NCI-H1417 (cell line): Measurements from ENCODE around the gene LYAR.

Experiments
- DNase-seq, 3 experiments: peaks; one replicate each; lab custom pipeline; 2025; lab: John Stamatoyannopoulos, UW

Gene LYAR

DNA sequence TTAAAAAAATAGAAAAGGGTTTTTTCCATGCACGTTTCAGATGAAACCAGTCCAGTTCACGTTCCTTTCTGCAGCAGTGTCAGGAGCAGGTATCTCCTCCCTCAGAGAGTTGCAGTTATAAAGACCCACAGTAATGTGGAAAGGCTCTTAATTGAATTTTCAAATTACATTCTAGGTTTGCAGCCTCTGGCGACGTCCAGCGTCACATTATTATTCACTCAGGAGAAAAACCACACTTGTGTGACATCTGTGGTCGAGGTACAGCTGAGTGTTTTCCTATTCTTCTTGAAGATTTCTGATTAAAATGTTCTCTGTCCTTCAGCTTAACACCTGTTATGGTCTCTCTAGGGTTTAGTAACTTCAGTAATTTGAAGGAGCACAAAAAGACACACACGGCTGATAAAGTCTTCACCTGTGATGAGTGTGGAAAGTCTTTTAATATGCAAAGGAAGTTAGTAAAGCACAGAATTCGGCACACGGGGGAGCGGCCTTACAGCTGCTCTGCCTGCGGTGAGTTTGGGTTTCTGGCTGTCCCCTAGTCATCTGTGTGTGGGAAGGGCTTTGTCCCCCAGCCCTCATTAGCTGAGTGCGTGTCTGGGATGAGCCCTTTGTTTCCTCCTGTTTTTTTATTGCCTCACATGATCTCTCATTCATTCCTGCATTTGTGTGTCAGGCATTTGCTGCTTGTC, 25.7 kb upstream of the LYAR start:
- no peak for DNase-seq

DNA sequence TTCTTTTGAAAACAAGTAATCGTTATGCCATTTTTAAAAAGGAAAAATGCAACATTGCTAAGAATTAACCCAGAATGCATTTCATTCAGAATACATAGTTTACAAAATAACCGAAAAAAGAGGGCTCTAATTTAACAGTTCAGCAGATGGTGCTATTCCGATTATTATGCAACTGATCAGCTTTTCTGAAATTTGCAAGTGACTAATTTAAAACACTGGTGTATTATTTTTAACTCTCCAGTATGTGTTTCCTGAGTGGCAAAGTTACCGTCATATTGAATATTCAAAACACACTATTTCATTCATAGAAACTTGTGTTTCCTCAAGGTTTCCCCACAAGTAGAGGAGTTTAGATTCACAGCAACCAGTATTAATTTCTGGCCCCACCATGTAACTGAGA, 21.2 kb upstream of the LYAR start:
- DNase-seq, result no peak

DNA sequence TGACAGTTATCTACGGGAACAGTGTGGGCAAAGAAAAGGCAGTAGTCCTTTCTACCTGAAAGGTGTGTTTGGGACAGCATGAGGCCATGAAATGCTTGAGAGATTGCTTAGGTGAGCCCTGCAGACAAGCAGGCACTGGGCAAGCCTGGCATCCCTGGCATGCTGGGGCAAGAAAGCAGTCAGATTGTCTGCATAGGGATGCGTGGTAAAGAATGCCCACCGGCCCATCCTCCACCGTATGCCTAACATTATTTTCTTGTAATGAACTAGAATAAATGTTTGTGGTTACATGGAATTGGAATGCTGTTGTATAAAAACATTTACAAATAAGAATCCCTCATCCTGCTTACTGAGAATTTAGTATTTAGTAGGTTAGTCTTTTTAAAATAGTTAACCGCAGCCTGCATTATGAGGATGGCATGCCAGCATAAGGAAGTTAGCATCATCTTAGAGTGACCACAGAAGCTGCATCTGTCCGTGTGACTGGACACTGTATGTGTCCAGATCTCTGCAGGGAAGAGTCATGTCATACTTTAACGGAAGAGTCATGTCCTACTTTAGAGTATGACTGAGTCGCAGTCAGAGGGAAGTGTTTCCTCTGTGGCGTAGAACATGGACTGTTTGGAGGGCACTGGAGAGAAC, 19.0 kb upstream of the LYAR start:
- DNase-seq, result no peak

DNA sequence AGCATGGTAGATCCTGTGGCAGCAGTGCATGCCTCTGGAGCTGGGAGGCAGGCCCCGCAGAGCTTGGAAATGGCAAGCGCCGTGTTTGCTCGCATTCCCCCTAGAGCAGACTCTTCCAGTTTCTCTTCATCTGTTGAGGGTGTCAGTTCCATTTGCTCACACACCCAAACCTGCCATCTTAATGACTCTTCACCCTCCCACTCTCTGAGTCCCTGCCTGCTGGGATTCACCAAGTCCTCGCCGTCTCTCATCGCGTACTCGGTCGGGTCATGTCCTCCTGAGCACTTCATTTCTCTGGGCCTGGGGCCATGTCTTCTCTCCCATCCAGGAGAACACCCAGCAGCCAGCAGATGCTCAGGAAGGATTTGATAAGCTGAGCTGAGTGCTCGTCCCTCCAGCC, 17.0 kb upstream of the LYAR start:
- DNase-seq, result no peak

DNA sequence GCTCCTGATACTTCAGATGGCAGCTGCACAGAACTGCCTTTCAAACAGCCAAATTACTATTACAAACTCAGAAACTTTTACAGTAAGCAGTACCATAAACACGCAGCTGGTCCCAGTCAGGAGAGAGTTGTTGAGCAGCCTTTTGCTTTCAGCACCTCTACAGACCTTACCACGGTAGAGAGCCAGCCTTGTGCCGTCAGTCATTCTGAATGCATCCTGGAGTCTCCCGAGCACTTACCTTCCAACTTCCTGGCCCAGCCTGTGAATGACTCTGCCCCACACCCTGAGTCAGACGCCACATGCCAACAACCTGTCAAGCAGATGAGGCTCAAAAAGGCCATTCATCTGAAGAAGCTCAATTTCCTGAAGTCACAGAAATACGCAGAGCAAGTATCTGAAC, 12.5 kb upstream of the LYAR start:
- no peak for DNase-seq

DNA sequence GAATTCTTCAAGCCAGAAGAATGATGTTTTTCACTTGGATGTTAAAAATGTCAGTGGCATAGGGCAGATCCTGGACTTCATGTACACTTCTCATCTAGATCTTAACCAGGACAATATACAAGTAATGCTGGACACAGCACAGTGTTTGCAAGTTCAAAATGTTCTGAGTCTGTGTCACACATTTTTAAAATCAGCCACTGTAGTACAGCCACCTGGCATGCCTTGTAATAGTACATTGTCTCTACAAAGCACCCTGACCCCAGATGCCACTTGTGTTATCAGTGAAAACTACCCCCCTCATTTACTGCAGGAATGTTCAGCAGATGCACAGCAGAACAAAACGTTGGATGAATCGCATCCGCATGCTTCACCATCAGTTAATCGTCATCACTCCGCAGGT, 12.0 kb upstream of the LYAR start:
- DNase-seq, result no peak

DNA sequence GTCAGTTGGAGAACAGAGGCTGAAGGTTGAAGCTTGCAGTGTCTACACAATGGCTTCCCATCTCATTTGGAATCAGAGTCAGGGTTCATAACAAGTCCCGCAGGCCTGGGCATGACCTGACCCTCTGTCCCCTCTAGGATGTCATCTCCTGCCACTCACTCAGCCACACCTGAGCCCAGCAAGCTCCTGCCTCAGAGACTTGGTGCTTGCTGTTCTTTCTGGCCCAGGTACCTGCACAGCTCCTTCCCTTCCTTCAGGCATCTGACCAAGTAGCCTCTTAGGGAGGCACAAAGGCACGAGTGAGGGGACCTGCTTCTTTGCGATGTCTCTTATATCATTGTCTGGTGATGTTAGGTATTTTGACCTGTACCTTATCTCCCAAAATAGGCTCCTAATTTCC, 9.1 kb upstream of the LYAR start:
- DNase-seq, result no peak

DNA sequence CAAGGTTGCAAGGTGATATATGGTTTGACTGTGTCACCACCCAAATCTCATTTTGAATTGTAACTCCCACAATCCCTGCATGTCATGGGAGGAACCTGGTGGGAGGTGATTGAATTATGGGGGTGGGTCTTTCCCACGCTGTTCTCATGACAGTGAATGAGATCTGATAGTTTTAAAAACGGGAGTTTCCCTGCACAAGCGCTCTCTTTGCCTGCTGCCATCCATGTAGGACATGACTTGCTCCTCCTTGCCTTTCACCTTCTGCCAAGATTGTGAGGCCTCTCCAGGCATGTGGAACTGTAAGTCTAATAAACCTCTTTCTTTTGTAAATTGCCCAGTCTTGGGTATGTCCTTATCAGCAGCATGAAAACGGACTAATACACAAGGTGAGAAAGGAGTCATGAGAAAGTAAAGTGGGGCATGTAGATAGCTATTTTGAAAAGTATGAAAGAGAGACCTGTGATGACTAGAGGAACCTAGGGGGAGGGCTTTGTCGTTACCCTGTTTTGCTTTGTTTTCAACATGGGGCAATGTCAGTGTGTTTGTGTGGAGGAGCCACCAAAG, 6.4 kb upstream of the LYAR start:
- no peak for DNase-seq

DNA sequence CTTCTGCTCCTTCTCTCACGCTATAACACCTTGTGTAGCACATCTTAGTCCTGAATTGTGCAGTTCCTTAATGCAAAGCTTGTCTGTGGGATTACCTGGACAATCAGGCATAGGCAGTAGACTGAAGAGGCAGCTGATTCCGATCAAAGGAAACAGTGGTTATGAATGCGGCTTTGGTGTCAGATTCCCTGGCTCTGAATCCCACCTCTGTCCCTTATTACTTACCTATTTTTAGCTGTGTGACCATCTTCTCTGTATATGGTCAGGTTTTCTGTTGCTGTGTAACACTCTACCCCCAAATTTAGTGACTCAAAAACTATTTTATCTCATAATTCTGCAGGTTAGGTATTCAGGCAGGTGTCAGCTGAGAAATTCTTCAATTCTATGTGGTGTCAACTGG, 3.3 kb upstream of the LYAR start:
- DNase-seq, result no peak

DNA sequence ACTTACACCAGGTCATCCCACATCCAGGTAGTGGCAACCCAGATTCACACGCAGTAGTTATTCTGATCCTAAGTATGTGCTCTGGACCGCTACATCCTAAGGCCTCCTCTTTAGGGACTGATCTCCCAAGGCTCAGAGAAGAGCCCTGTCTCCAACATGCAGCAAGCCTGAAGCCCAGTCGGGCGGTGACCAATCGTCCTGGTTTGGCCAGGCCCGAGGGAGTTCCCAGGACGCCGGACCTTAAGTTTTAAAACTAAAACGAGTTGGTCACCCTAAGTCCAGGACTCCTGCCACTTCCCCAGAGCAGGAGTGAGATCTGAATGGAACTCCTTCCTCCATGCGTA, 385 bp downstream of the LYAR start:
- DNase-seq, result no peak

DNA sequence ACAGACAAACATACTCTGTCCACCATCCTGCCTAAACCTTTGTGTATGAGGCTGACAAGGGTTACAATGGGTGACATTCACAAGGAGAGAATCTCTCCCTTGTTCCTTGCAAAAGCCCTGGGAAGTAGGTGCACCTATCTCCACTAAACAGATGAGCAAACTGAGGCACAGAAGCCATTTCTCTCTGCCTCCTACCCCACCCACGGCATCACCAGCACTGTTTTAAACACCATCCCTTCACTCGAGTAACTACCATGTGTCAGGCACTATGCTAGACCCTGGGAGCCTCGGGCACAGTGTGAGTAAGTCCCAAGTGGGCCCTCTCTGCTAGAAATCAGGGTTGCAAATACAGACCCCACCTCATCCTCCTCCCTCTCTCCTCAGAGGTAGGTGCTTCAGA, 899 bp downstream of the LYAR start:
- DNase-seq, result no peak

DNA sequence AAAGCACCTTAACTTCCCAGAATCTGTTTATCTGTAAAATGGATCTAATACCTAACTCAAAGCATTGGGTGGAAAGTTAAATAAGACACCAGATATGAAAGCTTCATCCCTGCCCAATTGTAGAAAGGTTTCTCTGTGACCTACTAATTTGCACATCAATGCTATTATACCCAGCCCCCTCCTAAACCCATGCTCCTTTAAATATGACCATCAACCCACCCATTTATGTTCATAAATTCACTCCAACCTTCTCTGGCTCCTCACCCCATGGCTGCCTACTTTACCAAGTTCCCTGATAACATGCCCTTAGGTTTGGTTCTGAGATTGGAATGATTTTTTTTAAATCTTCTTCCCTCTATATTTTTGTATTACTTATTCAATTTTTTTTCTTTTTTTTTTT, 1.9 kb downstream of the LYAR start:
- DNase-seq, result no peak

DNA sequence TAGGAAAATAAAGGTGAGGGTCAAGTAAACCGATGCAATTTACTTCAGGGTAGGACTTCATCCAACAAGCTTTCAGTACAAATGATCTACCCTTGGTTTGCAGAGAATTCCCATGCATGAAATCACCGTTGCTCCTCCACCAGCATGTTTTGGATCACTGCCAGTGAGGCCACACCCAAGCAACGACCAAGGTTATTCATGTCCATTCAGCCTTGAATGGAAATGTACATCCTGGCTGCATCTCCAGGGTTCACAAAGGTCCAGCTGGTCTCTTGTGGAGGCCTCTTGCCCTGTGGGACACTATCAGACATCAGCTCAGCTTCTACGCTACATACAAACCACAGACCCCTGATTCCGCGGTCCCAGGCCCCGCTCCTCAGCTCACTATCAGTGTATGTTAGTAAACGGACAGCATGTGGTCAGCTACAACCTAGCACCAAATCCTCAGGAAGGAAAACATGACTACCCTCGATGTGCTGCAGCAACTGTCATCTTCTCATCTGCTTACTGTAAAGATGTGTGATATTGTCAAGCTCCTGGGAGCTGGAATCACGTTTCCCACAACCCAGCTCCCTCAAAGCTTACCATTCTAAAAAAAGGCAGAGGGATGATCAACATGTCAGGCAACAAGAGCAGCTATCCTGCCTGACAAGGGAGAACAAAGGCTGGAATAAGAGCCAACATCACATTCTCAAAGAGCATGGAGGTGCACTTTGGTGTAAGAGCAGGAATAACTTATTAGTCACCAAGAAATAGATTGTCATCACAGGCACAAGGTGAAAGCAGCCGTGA, 4.9 kb downstream of the LYAR start:
- no peak for DNase-seq

DNA sequence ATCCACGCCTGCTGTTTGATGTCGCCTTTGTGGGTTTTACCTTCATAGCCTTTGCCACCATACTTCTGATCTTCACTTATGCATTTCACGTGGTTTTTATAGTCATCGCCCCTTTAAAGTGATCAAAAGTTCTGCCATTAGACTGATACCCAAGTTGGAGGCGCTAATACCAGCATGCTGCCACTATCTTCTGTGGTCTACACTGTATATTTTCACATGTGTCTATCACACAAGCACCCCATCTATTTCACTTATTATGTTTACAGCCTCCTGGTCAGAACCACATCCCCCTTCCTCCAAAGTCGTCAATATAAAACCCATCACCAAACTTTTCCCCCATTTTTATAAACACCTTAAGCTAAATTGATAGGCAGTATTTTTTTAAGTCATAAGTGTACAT, 8.2 kb downstream of the LYAR start:
- DNase-seq, result no peak

DNA sequence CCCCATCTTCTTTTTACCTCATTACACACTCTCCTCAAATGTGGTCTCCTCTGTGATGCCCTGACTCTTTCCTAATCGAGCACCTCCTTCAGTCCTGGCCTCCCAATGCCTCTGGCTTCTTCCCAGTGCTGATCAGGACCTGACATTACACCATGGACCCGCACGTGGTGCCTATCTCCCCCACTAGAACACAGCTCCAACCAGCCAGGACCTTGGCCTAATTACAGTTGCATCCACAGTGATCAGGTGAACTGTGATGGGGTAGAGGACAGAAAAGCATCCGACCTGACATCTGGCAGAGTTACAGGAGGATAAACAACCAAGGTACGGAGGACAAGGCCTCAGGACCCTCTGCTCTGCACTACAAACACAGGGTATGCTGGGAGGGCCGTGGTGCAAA, 12.4 kb downstream of the LYAR start:
- DNase-seq, result no peak

DNA sequence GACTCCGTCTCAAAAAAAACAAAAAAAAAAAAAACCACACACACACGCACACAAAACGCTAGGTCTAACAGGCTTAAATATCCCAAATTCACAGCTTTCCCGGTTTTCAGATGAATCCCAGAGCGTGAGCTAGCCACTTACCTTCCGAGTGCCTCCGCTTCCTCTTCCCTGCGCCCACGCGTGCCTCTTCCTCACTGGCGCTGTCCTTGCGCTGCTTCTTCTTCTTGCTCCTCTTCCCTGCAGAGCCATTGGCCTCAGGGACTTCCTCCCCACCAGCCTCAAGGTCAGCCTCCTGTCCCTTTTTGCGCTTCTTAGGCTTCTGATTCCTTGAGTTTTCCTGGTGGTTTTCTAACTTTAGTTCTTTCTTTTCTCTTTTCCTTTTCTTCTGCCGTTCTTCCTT, 15.7 kb downstream of the LYAR start:
- DNase-seq, result no peak

DNA sequence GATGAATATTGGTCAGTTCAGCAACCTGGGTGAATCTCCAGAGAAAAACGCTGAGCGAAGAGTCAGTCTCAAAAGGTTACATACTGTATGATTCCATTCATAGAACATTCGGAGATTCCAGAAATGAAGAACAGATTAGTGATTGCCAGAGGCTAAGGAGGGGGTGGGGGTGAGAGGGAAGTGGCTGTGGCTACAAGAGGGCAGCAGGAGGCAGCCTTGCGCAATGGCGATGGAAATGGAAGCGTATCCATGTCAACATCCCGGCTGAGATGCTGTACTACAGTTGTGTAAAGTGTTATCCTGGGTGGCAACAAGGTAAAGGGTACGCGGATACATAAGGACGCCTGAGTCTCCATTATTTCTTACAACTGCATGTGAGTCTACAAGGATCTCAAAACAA, 18.0 kb downstream of the LYAR start:
- DNase-seq, result no peak

DNA sequence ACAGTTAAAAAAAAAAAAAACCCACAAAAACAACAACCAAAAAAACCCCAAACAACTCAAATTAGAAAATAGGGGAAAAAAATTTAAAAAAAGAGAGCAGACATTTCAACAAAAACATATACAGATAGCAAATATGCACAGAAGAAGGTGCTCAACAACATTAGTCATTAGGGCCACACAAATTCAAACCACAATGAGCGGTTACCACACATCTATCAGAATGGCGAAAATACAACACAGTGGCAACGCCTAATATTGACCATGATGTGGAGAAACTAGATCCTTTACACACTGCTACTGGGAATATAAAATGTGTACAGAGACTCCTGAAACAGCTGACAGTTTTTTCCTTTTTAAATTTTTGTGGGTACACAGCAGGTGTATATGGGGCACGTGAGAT, 19.4 kb downstream of the LYAR start:
- no peak for DNase-seq

DNA sequence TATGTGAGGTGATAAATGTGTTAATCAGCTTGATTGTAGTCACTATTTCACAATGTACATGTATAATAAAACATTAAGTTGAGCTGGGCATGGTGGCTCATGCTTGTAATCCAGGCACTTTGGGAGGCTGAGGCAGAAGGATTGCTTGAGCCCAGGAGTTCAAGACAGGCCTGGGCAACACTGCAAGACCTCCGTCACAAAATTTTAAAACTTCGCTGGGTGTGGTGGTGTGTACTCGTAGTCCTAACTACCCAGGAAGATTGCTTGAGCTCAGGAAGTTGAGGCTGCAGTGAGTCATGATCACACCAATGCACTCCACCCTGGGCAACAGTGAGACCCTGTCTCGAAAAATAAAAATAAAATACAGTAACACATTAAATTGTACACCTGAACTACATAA, 20.1 kb downstream of the LYAR start:
- DNase-seq, result no peak

DNA sequence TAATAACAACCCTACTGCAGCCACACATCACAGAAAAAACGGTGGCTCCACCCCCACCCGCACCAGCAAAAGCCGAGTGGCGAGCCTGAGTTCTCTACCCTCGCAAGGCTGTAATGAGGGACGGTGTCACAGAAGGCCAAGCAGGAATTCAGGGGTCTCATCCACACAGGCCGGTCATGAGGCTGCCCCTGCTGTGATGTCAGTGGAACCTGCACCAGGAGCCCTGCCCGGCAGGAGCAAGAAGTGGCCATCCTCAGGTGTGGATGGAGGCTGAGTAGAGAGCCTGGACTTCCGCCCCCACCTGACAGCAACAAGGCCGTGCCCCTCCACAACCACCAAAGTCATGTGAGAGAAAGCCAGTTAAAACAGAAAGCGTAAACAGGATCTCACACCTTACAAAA, 20.6 kb downstream of the LYAR start:
- DNase-seq, result no peak

DNA sequence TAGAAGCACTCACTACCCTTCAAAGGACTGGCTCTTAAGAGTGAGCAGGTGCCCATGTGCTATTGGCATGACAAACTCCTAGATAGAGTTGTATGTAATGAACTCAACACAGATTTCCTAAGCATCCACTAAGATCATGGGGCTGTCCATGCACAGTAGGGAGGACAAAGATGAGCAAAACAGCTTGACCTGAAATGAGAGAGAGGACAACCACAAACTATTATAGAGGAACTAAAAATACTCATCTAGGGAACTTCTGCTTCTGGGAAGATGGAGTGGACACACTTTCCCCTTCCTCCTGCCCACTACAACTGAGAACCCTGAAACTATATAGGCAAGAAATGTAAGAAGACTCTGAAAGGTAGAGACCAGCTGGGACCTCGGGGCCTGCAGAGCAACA, 21.2 kb downstream of the LYAR start:
- DNase-seq, result no peak

DNA sequence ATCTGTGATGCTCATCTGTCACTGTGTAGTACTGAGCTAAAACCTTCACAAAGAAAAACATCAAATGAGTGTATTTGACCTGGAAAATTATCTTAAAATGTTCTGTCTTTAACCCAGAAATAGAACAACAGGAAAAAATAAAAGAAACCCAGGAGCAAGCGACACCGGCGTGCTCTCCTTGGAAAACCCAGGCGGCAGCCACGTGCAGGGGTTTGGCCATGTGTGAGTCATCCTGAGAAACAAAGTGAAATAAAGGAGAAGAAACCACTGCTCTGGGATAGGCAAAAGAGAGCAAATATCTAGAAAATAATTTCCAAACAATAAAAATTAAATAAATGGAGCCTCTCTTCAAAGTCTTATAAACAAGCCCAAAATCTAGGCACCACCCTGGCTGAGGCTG, 22.0 kb downstream of the LYAR start:
- no peak for DNase-seq

DNA sequence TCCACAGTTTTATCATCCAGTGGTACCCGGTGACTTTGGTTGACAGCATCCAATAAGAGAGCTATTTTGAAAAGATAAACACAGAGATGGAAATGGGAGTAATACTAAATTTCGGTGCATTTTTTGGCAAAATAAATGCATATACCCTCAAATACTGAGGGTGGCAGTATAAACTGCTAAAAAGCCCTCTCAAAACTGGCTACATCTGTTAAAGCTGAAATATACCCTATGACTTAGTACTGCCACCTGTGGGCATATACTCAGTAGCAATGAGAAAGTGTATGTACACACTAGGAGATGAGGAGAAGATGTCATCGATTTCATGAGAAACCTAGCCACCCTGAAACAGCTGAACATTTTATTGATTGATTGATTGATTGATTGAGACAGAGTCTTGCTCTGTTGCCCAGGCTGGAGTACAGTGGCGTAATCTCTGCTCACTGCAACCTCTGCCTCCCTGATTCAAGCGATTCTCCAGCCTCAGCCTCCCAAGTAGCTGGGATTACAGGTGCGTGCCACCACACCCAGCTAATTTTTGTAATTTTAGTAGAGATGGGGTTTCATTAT, 29.7 kb downstream of the LYAR start:
- peak in 1 of 3 experiments; percentile 22 for DNase-seq
